Measurements from ENCODE around the gene OARD1.

OARD1 gene

GRCh38 chr6:41075651-41076626 is 3.8 kb upstream of the OARD1 start:
- no peak overlapping the region for H3K27ac ChIP-seq (ENCODE audit: insufficient read depth, low read length, poor library complexity, severe bottlenecking)
- H3K27me3 ChIP-seq (replicated peaks; ENCODE audit: control insufficient read depth, insufficient read depth, low read length, poor library complexity, severe bottlenecking) = no peaks in the 10 kb centered on the region
- H3K9me3 ChIP-seq (ENCODE audit: control insufficient read depth, low read length) = no peaks in the 10 kb centered on the region
- H3K4me3 ChIP-seq (ENCODE audit: insufficient read depth, low read depth, low read length, poor library complexity, severe bottlenecking) = no peak overlapping the region
- H3K36me3 ChIP-seq (ENCODE audit: control insufficient read depth, insufficient read depth, low read length) = peaks cover 12% of the 10 kb centered on the region
- H3K4me1 ChIP-seq (ENCODE audit: control insufficient read depth, insufficient read depth, low read length, poor library complexity, severe bottlenecking) = peaks cover 40% of the 10 kb centered on the region
- DNase-seq = no peak

GRCh38 chr6:41074692-41075436 is 2.7 kb upstream of the OARD1 start:
- H3K27ac ChIP-seq (ENCODE audit: insufficient read depth, low read length, poor library complexity, severe bottlenecking) = peak overlapping the region; percentile 94
- peaks cover 32% of the 10 kb centered on the region for H3K4me1 ChIP-seq (ENCODE audit: control insufficient read depth, insufficient read depth, low read length, poor library complexity, severe bottlenecking)
- H3K9me3 ChIP-seq (ENCODE audit: control insufficient read depth, low read length) = no peaks in the 10 kb centered on the region
- no peak for DNase-seq
- H3K4me3 ChIP-seq (ENCODE audit: insufficient read depth, low read depth, low read length, poor library complexity, severe bottlenecking) = peak overlapping the region; percentile 92
- peaks cover 18% of the 10 kb centered on the region for H3K36me3 ChIP-seq (ENCODE audit: control insufficient read depth, insufficient read depth, low read length)
- no peaks in the 10 kb centered on the region for H3K27me3 ChIP-seq (replicated peaks; ENCODE audit: control insufficient read depth, insufficient read depth, low read length, poor library complexity, severe bottlenecking)

GRCh38 chr6:41073968-41074691 is 2.0 kb upstream of the OARD1 start:
- no peaks in the 10 kb centered on the region for H3K27me3 ChIP-seq (replicated peaks; ENCODE audit: control insufficient read depth, insufficient read depth, low read length, poor library complexity, severe bottlenecking)
- peaks cover 17% of the 10 kb centered on the region for H3K36me3 ChIP-seq (ENCODE audit: control insufficient read depth, insufficient read depth, low read length)
- no peak for DNase-seq
- no peaks in the 10 kb centered on the region for H3K9me3 ChIP-seq (ENCODE audit: control insufficient read depth, low read length)
- peak overlapping the region; percentile 94 for H3K27ac ChIP-seq (ENCODE audit: insufficient read depth, low read length, poor library complexity, severe bottlenecking)
- peaks cover 30% of the 10 kb centered on the region for H3K4me1 ChIP-seq (ENCODE audit: control insufficient read depth, insufficient read depth, low read length, poor library complexity, severe bottlenecking)
- peak overlapping the region; percentile 92 for H3K4me3 ChIP-seq (ENCODE audit: insufficient read depth, low read depth, low read length, poor library complexity, severe bottlenecking)

DNA sequence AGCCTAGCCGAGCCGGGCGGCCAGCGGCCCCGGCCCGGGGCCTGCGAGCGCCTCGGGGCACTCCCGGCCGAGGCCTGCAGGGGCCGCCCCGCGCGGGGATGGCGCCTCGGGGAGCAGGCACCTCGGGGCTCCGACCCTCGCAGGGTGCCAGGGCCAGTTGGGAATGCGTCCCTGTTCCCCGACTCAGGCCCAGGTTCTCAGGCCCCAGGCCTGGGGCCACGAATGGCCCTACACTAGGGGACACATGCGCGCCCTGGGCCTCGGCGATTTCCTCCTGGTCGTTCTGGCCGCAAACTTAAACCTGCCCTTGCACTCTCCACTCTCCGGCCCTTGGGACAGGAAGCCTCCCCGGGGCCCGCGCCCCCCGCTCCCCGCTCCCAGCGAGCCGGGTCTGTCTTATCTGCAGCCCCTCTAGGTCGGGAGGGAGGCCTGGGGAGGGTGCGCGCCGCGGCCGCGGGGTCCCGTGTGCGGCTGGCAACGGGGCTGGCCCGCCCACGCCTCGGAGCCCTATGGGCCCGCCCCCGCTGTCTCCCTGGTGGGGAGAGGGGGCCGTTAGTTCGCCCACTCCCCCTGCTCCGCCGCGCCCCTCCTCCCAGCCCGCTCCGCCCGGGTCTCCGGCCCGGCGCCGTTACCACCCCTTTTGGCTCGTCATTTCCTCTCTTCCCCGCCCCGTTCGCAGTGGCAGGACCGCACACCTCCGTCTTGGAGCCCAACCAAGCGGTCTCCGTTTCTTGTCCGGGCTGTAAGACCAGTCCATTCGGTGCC is 1.2 kb upstream of the OARD1 start:
- DNase-seq = peak; percentile 70 to 79 (median 71)
- H3K4me3 ChIP-seq (ENCODE audit: insufficient read depth, low read depth, low read length, poor library complexity, severe bottlenecking) = peak overlapping the region; percentile 92
- peaks cover 17% of the 10 kb centered on the region for H3K36me3 ChIP-seq (ENCODE audit: control insufficient read depth, insufficient read depth, low read length)
- peak overlapping the region; percentile 94 for H3K27ac ChIP-seq (ENCODE audit: insufficient read depth, low read length, poor library complexity, severe bottlenecking)
- no peaks in the 10 kb centered on the region for H3K27me3 ChIP-seq (replicated peaks; ENCODE audit: control insufficient read depth, insufficient read depth, low read length, poor library complexity, severe bottlenecking)
- H3K9me3 ChIP-seq (ENCODE audit: control insufficient read depth, low read length) = no peaks in the 10 kb centered on the region
- peaks cover 30% of the 10 kb centered on the region for H3K4me1 ChIP-seq (ENCODE audit: control insufficient read depth, insufficient read depth, low read length, poor library complexity, severe bottlenecking)

GRCh38 chr6:41072836-41073202 is 663 bp upstream of the OARD1 start, which contains the start of gene NFYA:
Gene NFYA (plus strand): TSS chr6:41072974. CDS start chr6:41079090, 6,116 bp downstream.
- Histone ChIP-seq H3K27ac (ENCODE audit: insufficient read depth, low read length, poor library complexity, severe bottlenecking) (peak within 1 kb of the TSS; percentile 94), H3K27me3 (replicated peaks; ENCODE audit: control insufficient read depth, insufficient read depth, low read length, poor library complexity, severe bottlenecking) (no peaks in the 10 kb centered on the region), H3K9me3 (ENCODE audit: control insufficient read depth, low read length) (no peaks in the 10 kb centered on the region), H3K4me3 (ENCODE audit: insufficient read depth, low read depth, low read length, poor library complexity, severe bottlenecking) (peak within 1 kb of the TSS; percentile 92), H3K4me1 (ENCODE audit: control insufficient read depth, insufficient read depth, low read length, poor library complexity, severe bottlenecking) (peaks cover 30% of the 10 kb centered on the region), H3K36me3 (ENCODE audit: control insufficient read depth, insufficient read depth, low read length) (peaks cover 20% of the 10 kb centered on the region)
- peak in 1 of 3 donors; percentile 100 for DNase-seq

DNA sequence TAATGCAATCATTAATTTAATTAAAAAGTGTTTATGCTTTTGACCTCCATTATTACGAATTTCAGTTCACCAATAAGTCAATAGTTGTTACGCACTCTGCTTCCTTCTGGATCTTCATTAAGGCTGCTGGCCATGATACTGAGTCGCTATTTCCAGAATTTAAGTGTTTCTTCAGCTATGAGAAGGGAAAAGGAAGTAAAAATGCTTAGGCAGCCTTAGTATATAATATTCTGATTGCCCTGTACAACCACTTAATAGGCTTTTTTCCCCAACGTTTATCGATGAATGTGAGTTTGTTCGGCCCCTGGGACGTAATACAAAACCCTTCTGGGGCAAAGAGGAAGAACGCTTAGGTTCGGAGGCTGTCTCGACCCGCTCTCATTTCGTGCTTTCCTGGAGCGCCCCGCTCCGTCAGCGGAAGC is 644 bp downstream of the OARD1 start:
- Histone ChIP-seq H3K4me3 (ENCODE audit: insufficient read depth, low read depth, low read length, poor library complexity, severe bottlenecking) (peak overlapping the region; percentile 92), H3K4me1 (ENCODE audit: control insufficient read depth, insufficient read depth, low read length, poor library complexity, severe bottlenecking) (peaks cover 30% of the 10 kb centered on the region), H3K27me3 (replicated peaks; ENCODE audit: control insufficient read depth, insufficient read depth, low read length, poor library complexity, severe bottlenecking) (no peaks in the 10 kb centered on the region), H3K27ac (ENCODE audit: insufficient read depth, low read length, poor library complexity, severe bottlenecking) (peak overlapping the region; percentile 94), H3K9me3 (ENCODE audit: control insufficient read depth, low read length) (no peaks in the 10 kb centered on the region), H3K36me3 (ENCODE audit: control insufficient read depth, insufficient read depth, low read length) (peaks cover 20% of the 10 kb centered on the region)
- DNase-seq = no peak

DNA sequence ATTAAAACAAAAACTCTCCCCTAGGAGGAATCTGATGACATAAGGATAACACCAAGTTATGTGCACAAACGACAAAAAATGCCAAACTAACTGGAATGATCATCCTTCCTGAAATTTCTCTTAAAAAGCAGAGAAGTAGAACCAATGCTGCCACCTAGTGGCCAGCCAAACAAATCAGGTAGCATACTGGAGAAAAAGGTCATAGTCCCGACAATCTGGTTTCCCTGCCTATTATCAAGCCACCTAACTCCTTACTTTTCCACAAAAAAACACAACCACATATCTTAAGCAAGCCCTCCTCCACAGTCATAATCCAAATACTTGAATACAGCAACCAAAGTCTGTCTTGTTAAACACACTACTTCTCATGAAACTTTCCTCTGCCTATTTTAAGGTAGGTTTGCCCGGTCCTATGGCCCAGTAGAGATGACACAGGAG is 5.3 kb downstream of the OARD1 start:
- peaks cover 7% of the 10 kb centered on the region for H3K4me1 ChIP-seq (ENCODE audit: control insufficient read depth, insufficient read depth, low read length, poor library complexity, severe bottlenecking)
- peak; percentile 14 to 57 (median 24) for DNase-seq
- no peaks in the 10 kb centered on the region for H3K27me3 ChIP-seq (replicated peaks; ENCODE audit: control insufficient read depth, insufficient read depth, low read length, poor library complexity, severe bottlenecking)
- H3K27ac ChIP-seq (ENCODE audit: insufficient read depth, low read length, poor library complexity, severe bottlenecking) = no peak overlapping the region
- H3K9me3 ChIP-seq (ENCODE audit: control insufficient read depth, low read length) = no peaks in the 10 kb centered on the region
- H3K36me3 ChIP-seq (ENCODE audit: control insufficient read depth, insufficient read depth, low read length) = peaks cover 40% of the 10 kb centered on the region
- no peak overlapping the region for H3K4me3 ChIP-seq (ENCODE audit: insufficient read depth, low read depth, low read length, poor library complexity, severe bottlenecking)

GRCh38 chr6:41065550-41066026 is 6.6 kb downstream of the OARD1 start:
- Histone ChIP-seq H3K27ac (ENCODE audit: insufficient read depth, low read length, poor library complexity, severe bottlenecking) (no peak overlapping the region), H3K4me1 (ENCODE audit: control insufficient read depth, insufficient read depth, low read length, poor library complexity, severe bottlenecking) (no peaks in the 10 kb centered on the region), H3K9me3 (ENCODE audit: control insufficient read depth, low read length) (no peaks in the 10 kb centered on the region), H3K36me3 (ENCODE audit: control insufficient read depth, insufficient read depth, low read length) (peaks cover 51% of the 10 kb centered on the region), H3K4me3 (ENCODE audit: insufficient read depth, low read depth, low read length, poor library complexity, severe bottlenecking) (no peak overlapping the region), H3K27me3 (replicated peaks; ENCODE audit: control insufficient read depth, insufficient read depth, low read length, poor library complexity, severe bottlenecking) (no peaks in the 10 kb centered on the region)
- no peak for DNase-seq

DNA sequence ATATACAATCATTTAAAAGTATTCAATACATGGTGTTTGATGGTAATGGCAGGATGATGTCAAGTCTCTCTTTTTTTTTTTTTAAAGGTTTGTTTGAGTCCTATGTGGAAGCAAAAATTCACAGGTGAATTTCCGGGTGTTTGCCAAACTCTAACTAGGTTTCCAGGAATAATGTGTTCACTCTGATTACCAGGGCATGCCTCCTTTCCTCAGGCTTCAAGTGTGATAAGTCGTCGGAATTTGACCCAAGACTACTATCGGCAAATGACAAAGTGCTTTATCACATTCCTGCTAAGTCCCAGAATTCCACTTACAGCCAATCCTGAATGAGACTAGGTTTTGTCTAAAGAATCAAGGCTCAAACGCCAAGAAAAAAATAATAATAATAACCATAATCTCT is 7.3 kb downstream of the OARD1 start:
- no peaks in the 10 kb centered on the region for H3K9me3 ChIP-seq (ENCODE audit: control insufficient read depth, low read length)
- no peaks in the 10 kb centered on the region for H3K4me1 ChIP-seq (ENCODE audit: control insufficient read depth, insufficient read depth, low read length, poor library complexity, severe bottlenecking)
- H3K27ac ChIP-seq (ENCODE audit: insufficient read depth, low read length, poor library complexity, severe bottlenecking) = no peak overlapping the region
- H3K36me3 ChIP-seq (ENCODE audit: control insufficient read depth, insufficient read depth, low read length) = peaks cover 43% of the 10 kb centered on the region
- DNase-seq = no peak
- H3K27me3 ChIP-seq (replicated peaks; ENCODE audit: control insufficient read depth, insufficient read depth, low read length, poor library complexity, severe bottlenecking) = no peaks in the 10 kb centered on the region
- H3K4me3 ChIP-seq (ENCODE audit: insufficient read depth, low read depth, low read length, poor library complexity, severe bottlenecking) = no peak overlapping the region
